ENCODE measurements around the gene DOCK2.

Gene DOCK2

GRCh38 chr5:169889572-169889971, 252.5 kb downstream of the DOCK2 start:
- Histone ChIP-seq H3K36me3 (replicated peaks; ENCODE audit: insufficient read depth, low read length) (no peaks in the 10 kb centered on the region), H3K9me3 (replicated peaks; ENCODE audit: insufficient read depth, low read length) (no peaks in the 10 kb centered on the region), H2AFZ (ENCODE audit: low read length) (no peak overlapping the region), H3K4me2 (ENCODE audit: low read depth, low read length) (no peak overlapping the region), H3K27ac (ENCODE audit: low read length) (no peak overlapping the region), H3K9ac (ENCODE audit: low read length) (no peak overlapping the region), H3F3A (ENCODE audit: insufficient read depth, low read length) (no peaks in the 10 kb centered on the region), H3K4me3 (ENCODE audit: low read length) (no peak overlapping the region), H3K27me3 (replicated peaks; ENCODE audit: insufficient read depth, low read length) (no peaks in the 10 kb centered on the region), H3K9me2 (replicated peaks; ENCODE audit: insufficient read depth, low read length) (no peaks in the 10 kb centered on the region), H3K4me1 (ENCODE audit: low read length) (no peaks in the 10 kb centered on the region), H4K20me1 (ENCODE audit: insufficient read depth, low read length) (no peaks in the 10 kb centered on the region), H3K79me2 (ENCODE audit: low read length) (no peaks in the 10 kb centered on the region)
- DNase-seq: no peak
- TF ChIP-seq EZH2phosphoT487 (IDR thresholded peaks at IDR 0.05; ENCODE audit: low read length) (no peak), EZH2 (optimal IDR thresholded peaks at IDR 0.05; ENCODE audit: low read depth, low read length) (no peak), CTCF (IDR thresholded peaks at IDR 0.05; ENCODE audit: low read length) (no peak)

GRCh38 chr5:169893010-169893409, 255.9 kb downstream of the DOCK2 start:
- Histone ChIP-seq H3K9me3 (replicated peaks; ENCODE audit: insufficient read depth, low read length) (no peaks in the 10 kb centered on the region), H3K4me3 (ENCODE audit: low read length) (no peak overlapping the region), H3K27ac (ENCODE audit: low read length) (no peak overlapping the region), H3K36me3 (replicated peaks; ENCODE audit: insufficient read depth, low read length) (no peaks in the 10 kb centered on the region), H3K9ac (ENCODE audit: low read length) (no peak overlapping the region), H3K27me3 (replicated peaks; ENCODE audit: insufficient read depth, low read length) (no peaks in the 10 kb centered on the region), H3K79me2 (ENCODE audit: low read length) (no peaks in the 10 kb centered on the region), H3K9me2 (replicated peaks; ENCODE audit: insufficient read depth, low read length) (no peaks in the 10 kb centered on the region), H2AFZ (ENCODE audit: low read length) (no peak overlapping the region), H3F3A (ENCODE audit: insufficient read depth, low read length) (no peaks in the 10 kb centered on the region), H3K4me2 (ENCODE audit: low read depth, low read length) (no peak overlapping the region), H3K4me1 (ENCODE audit: low read length) (no peaks in the 10 kb centered on the region), H4K20me1 (ENCODE audit: insufficient read depth, low read length) (no peaks in the 10 kb centered on the region)
- no peak for TF ChIP-seq CTCF (IDR thresholded peaks at IDR 0.05; ENCODE audit: low read length)
- no peak for TF ChIP-seq EZH2 (optimal IDR thresholded peaks at IDR 0.05; ENCODE audit: low read depth, low read length)
- DNase-seq: no peak

GRCh38 chr5:169893571-169893970, 256.5 kb downstream of the DOCK2 start:
- H3K9me3 ChIP-seq (replicated peaks; ENCODE audit: insufficient read depth, low read length): no peaks in the 10 kb centered on the region
- no peaks in the 10 kb centered on the region for H3K9me2 ChIP-seq (replicated peaks; ENCODE audit: insufficient read depth, low read length)
- H3K36me3 ChIP-seq (replicated peaks; ENCODE audit: insufficient read depth, low read length): no peaks in the 10 kb centered on the region
- no peak overlapping the region for H3K9ac ChIP-seq (ENCODE audit: low read length)
- no peak overlapping the region for H3K4me3 ChIP-seq (ENCODE audit: low read length)
- no peak for TF ChIP-seq EZH2 (optimal IDR thresholded peaks at IDR 0.05; ENCODE audit: low read depth, low read length)
- no peak for TF ChIP-seq CTCF (IDR thresholded peaks at IDR 0.05; ENCODE audit: low read length)
- H4K20me1 ChIP-seq (ENCODE audit: insufficient read depth, low read length): no peaks in the 10 kb centered on the region
- DNase-seq: no peak
- no peaks in the 10 kb centered on the region for H3K4me1 ChIP-seq (ENCODE audit: low read length)
- H3K4me2 ChIP-seq (ENCODE audit: low read depth, low read length): no peak overlapping the region
- no peaks in the 10 kb centered on the region for H3F3A ChIP-seq (ENCODE audit: insufficient read depth, low read length)
- H3K27me3 ChIP-seq (replicated peaks; ENCODE audit: insufficient read depth, low read length): no peaks in the 10 kb centered on the region
- no peak overlapping the region for H2AFZ ChIP-seq (ENCODE audit: low read length)
- H3K27ac ChIP-seq (ENCODE audit: low read length): no peak overlapping the region
- no peaks in the 10 kb centered on the region for H3K79me2 ChIP-seq (ENCODE audit: low read length)

Measured in MM.1S (cell line).